SK-N-SH (cell line): ENCODE measurements around the gene NLRP1. TPM values are rescaled to one million over a fixed set of nuclear protein-coding genes. Genes with fewer than 3 reads are reported as not detected.

Source experiments
- CTCF ChIA-PET: fragments of 300-600, 350-600 bp; formaldehyde crosslinking; extraction: SDS; loops from one replicate; lab custom pipeline; 2021; lab: Yijun Ruan, JAX
- POLR2A ChIA-PET: fragments of 350-600 bp; sonication (Branson Sonifier 250); formaldehyde crosslinking; extraction: SDS; loops from one replicate; lab custom pipeline; 2020; ENCODE audit warnings: antibody characterized with exemption, inconsistent platforms; lab: Yijun Ruan, JAX
- DNase-seq: peaks from one replicate; pipeline ENCODE4 v3.0.0; 2012
- H2AFZ ChIP-seq: fragments of 200-600 bp; sonication (generic); 2 replicates; pipeline ENCODE4 v1.8.1; 2016; ENCODE audit warnings: antibody characterized with exemption, mild to moderate bottlenecking, low read depth
- H3F3A ChIP-seq: fragments of 200-600 bp; sonication (generic); replicated peaks from 2 replicates; pipeline ENCODE3; 2016; ENCODE audit warnings: antibody characterized with exemption, mild to moderate bottlenecking; ENCODE audit not compliant: insufficient read depth
- H3K27ac ChIP-seq, 2 experiments: fragments of 200-500 bp in 1 of 2; fragments of 200-600 bp in 1 of 2; sonication (Bioruptor generic) in 1 of 2; sonication (generic), shearing (Covaris generic) in 1 of 2; 2 replicates each; pipeline versions ENCODE4 v1.5.1 to v1.6.1; 2014 to 2016; ENCODE audit warnings: low read depth in 2 of 2, inconsistent platforms in 1 of 2, low read length in 1 of 2, mild to moderate bottlenecking in 1 of 2, mixed read lengths in 1 of 2
- H3K27me3 ChIP-seq: fragments of 200-600 bp; sonication (generic), shearing (Covaris generic); 2 replicates; pipeline ENCODE4 v1.6.1; 2016; ENCODE audit warnings: mixed run types; ENCODE audit not compliant: insufficient read depth
- H3K36me3 ChIP-seq, 2 experiments: fragments of 200-500 bp in 1 of 2; fragments of 200-600 bp in 1 of 2; sonication (Bioruptor generic) in 1 of 2; sonication (generic) in 1 of 2; replicated peaks in 1 of 2; 2 replicates each; pipeline versions ENCODE3 to v1.5.1; 2014 to 2016; ENCODE audit warnings: low read length in 1 of 2, mild to moderate bottlenecking in 1 of 2; ENCODE audit not compliant: insufficient read depth in 2 of 2, control insufficient read depth in 1 of 2
- H3K4me1 ChIP-seq, 2 experiments: fragments of 200-500 bp in 1 of 2; fragments of 200-600 bp in 1 of 2; sonication (Bioruptor generic) in 1 of 2; sonication (generic), shearing (Covaris generic) in 1 of 2; 2 replicates each; pipeline versions ENCODE4 v1.5.1 to v1.6.1; 2014 to 2016; ENCODE audit warnings: low read depth in 1 of 2, low read length in 1 of 2, mixed run types in 1 of 2; ENCODE audit not compliant: insufficient read depth in 2 of 2, control insufficient read depth in 1 of 2
- H3K4me2 ChIP-seq: fragments of 200-600 bp; sonication (generic), shearing (Covaris generic); 2 replicates; pipeline ENCODE4 v1.6.1; 2017; ENCODE audit warnings: mixed run types
- H3K4me3 ChIP-seq, 2 experiments: fragments of 200-500 bp in 1 of 2; fragments of 200-600 bp in 1 of 2; sonication (Bioruptor generic) in 1 of 2; sonication (generic), shearing (Covaris generic) in 1 of 2; 2 replicates each; pipeline versions ENCODE4 v1.5.1 to v1.8.1; 2014 to 2016; ENCODE audit warnings: low read depth in 2 of 2, inconsistent platforms in 1 of 2, low read length in 1 of 2, mild to moderate bottlenecking in 1 of 2, mixed read lengths in 1 of 2, moderate library complexity in 1 of 2
- H3K79me2 ChIP-seq: fragments of 200-600 bp; sonication (generic); 2 replicates; pipeline ENCODE4 v1.8.1; 2017; ENCODE audit warnings: mild to moderate bottlenecking; ENCODE audit not compliant: insufficient read depth
- H3K9ac ChIP-seq: fragments of 200-600 bp; sonication (generic); 2 replicates; pipeline ENCODE4 v1.6.1; 2017; ENCODE audit warnings: mixed run types
- H3K9me2 ChIP-seq: fragments of 200-600 bp; sonication (generic); 2 replicates; pipeline ENCODE4 v1.6.1; 2017; ENCODE audit warnings: mixed run types
- H3K9me3 ChIP-seq: fragments of 200-600 bp; sonication (generic); 2 replicates; pipeline ENCODE4 v1.6.1; 2017; ENCODE audit warnings: mixed run types, mild to moderate bottlenecking, moderate library complexity
- H4K20me1 ChIP-seq: fragments of 200-600 bp; sonication (generic); 2 replicates; pipeline ENCODE4 v1.6.1; 2017; ENCODE audit warnings: mild to moderate bottlenecking, mixed run types; ENCODE audit not compliant: insufficient read depth
- CHD2 ChIP-seq: fragments of 150-350 bp; IDR thresholded peaks from 2 replicates; pipeline ENCODE4 v1.6.1; 2018; ENCODE audit warnings: low read length; ENCODE audit not compliant: partially characterized antibody
- ELF1 ChIP-seq: IDR thresholded peaks from 2 replicates; pipeline ENCODE4 v1.4.0; 2012
- EP300 ChIP-seq, 2 experiments: IDR thresholded peaks; 2 replicates each; pipeline versions ENCODE4 v1.4.0 to v1.6.1; 2012; ENCODE audit warnings: borderline replicate concordance in 1 of 2, low read depth in 1 of 2, low read length in 1 of 2
- FOSL2 ChIP-seq: IDR thresholded peaks from 2 replicates; pipeline ENCODE4 v1.4.0; 2012; ENCODE audit warnings: low read depth, mild to moderate bottlenecking, moderate library complexity, borderline replicate concordance
- FOXJ3 ChIP-seq: sonication (generic); formaldehyde crosslinking; IDR thresholded peaks from 2 replicates; pipeline ENCODE4 v1.5.1; 2020; ENCODE audit warnings: mild to moderate bottlenecking, missing genetic modification reagents
- FOXM1 ChIP-seq: IDR thresholded peaks from 2 replicates; pipeline ENCODE4 v1.4.0; 2012; ENCODE audit warnings: low read depth, mild to moderate bottlenecking
- GABPA ChIP-seq: IDR thresholded peaks from 2 replicates; pipeline ENCODE4 v1.4.0; 2012; ENCODE audit warnings: low read depth, mild to moderate bottlenecking
- JUND ChIP-seq: IDR thresholded peaks from 2 replicates; pipeline ENCODE4 v1.4.0; 2012
- RAD21 ChIP-seq: IDR thresholded peaks from 2 replicates; pipeline ENCODE4 v1.6.1; 2012; ENCODE audit warnings: mild to moderate bottlenecking, low read length
- RXRA ChIP-seq: IDR thresholded peaks from 2 replicates; pipeline ENCODE4 v1.4.0; 2012; ENCODE audit warnings: low read depth, mild to moderate bottlenecking, borderline replicate concordance
- SMC3 ChIP-seq: IDR thresholded peaks from 2 replicates; pipeline ENCODE4 v1.6.1; 2012; ENCODE audit warnings: low read depth, low read length, improper control_type of control experiment
- TEAD4 ChIP-seq: IDR thresholded peaks from 2 replicates; pipeline ENCODE4 v1.4.0; 2012; ENCODE audit warnings: mild to moderate bottlenecking, borderline replicate concordance; ENCODE audit not compliant: insufficient read depth
- WGBS: methylation state at CpG from one replicate; pipeline ENCODE4 v1.1.6; 2017; ENCODE audit warnings: low lambda C conversion rate; 5-methylcytosine and 5-hydroxymethylcytosine counted together
- polyA plus RNA-seq, 3 experiments: library from polyadenylated mRNA; depleted of rRNA; stranded (reverse); fragments of >200 nt; gene quantifications; 2 replicates each; pipeline ENCODE4 v1.2.3, GENCODE V29; 2012
- TF ChIP-seq, protein P1 (sequence below): IDR thresholded peaks from 2 replicates; pipeline ENCODE4; 2012
- TF ChIP-seq, protein P2 (sequence below): IDR thresholded peaks from 2 replicates; pipeline ENCODE4 v1.4.0; 2012; ENCODE audit warnings: low read depth

The NLRP1 gene
- polyA plus RNA-seq, 1 of the 3 experiments (the other 2 are of a cell fraction): 51.4 TPM

DNA sequence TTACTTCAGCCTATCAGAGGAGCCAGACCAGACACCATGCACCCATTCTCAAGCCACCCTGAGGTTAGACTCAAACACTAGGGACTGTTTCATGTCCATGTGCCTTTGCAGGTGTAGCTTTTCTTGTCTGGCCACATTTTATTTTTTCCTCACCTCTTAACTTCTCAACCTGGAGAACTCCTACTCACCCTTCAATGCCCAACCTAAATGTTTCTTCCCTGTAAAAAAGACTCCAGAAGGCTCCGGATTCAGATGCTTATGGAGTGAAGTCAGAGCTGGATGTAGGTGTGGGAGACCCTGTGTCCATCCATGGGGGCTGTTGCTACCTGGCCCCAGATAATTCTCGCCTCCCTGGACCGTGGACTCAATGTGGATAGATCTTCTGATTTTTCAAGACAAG lies 44.0 kb upstream of the NLRP1 start:
- no peaks in the 10 kb centered on the region for H3K27me3 ChIP-seq
- H2AFZ ChIP-seq: no peak overlapping the region
- TF ChIP-seq CHD2: no peak
- TF ChIP-seq, protein P1, sequence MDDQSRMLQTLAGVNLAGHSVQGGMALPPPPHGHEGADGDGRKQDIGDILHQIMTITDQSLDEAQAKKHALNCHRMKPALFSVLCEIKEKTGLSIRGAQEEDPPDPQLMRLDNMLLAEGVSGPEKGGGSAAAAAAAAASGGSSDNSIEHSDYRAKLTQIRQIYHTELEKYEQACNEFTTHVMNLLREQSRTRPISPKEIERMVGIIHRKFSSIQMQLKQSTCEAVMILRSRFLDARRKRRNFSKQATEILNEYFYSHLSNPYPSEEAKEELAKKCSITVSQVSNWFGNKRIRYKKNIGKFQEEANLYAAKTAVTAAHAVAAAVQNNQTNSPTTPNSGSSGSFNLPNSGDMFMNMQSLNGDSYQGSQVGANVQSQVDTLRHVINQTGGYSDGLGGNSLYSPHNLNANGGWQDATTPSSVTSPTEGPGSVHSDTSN: no peak
- TF ChIP-seq EP300 (IDR thresholded peaks at IDR 0.05; ENCODE audit: borderline replicate concordance in 1 of 2, low read depth in 1 of 2, low read length in 1 of 2): no peak
- TF ChIP-seq, protein P2, sequence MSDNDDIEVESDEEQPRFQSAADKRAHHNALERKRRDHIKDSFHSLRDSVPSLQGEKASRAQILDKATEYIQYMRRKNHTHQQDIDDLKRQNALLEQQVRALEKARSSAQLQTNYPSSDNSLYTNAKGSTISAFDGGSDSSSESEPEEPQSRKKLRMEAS: no peak
- no peak for TF ChIP-seq SMC3
- no peak for TF ChIP-seq RXRA
- TF ChIP-seq, all 33 proteins: peak for 0
- H4K20me1 ChIP-seq: no peaks in the 10 kb centered on the region
- H3K9ac ChIP-seq: no peak overlapping the region
- peaks cover 0 to 24% of the 10 kb centered on the region in 2 experiments; a peak in 1 of 4 replicates for H3K4me1 ChIP-seq
- POLR2A ChIA-PET: no interaction called here
- peaks cover 13% of the 10 kb centered on the region for H3F3A ChIP-seq
- H3K27ac ChIP-seq: peak overlapping the region in 1 of 2 experiments; percentile 69; a peak in 2 of 4 replicates
- no peak overlapping the region for H3K4me3 ChIP-seq
- CTCF ChIA-PET: no interaction called here
- no peaks in the 10 kb centered on the region for H3K9me2 ChIP-seq
- DNase-seq: no peak
- no peaks in the 10 kb centered on the region for H3K36me3 ChIP-seq
- no peaks in the 10 kb centered on the region for H3K79me2 ChIP-seq
- H3K9me3 ChIP-seq: no peaks in the 10 kb centered on the region
- no peak overlapping the region; the same call in 1 of the 2 replicates for H3K4me2 ChIP-seq
- WGBS: 28% methylated on average over 3 of the region's 3 CpGs

DNA sequence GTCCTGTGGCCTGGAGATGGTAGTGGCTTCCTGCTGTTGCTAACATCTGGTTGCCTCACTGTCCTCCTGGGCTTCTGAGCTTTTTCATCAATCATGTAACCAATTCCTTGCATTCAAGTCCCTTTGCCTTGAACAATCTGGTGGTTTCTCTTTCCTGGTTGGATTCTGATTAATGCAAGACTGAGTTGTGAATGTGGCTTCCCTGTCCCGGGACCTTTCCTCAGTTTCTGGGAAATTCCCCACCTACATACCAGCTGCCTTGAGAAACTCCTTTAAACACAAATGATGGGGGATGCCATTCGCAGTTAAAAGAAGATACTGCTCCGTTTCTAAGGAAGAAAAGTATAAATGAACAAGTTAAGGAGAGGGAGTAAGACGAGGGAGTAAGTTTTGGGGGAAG lies 39.9 kb upstream of the NLRP1 start:
- peaks cover 4% of the 10 kb centered on the region for H3F3A ChIP-seq
- ChIA-PET CTCF (no interaction called here), POLR2A (no interaction called here)
- no peaks in the 10 kb centered on the region for H3K36me3 ChIP-seq
- no peak overlapping the region for H2AFZ ChIP-seq
- H3K9ac ChIP-seq: no peak overlapping the region
- H3K9me2 ChIP-seq: no peaks in the 10 kb centered on the region
- H3K4me2 ChIP-seq: no peak overlapping the region
- no peaks in the 10 kb centered on the region for H3K9me3 ChIP-seq
- WGBS: 3% methylated on average over 4 of the region's 4 CpGs
- no peak overlapping the region for H3K27ac ChIP-seq
- DNase-seq: no peak
- peaks cover 0 to 8% of the 10 kb centered on the region in 2 experiments; a peak in 1 of 4 replicates for H3K4me1 ChIP-seq
- H3K4me3 ChIP-seq: no peak overlapping the region
- TF ChIP-seq FOSL2 (no peak), FOXJ3 (CRISPR knock-in tag) (no peak), RAD21 (no peak), ELF1 (no peak), SMC3 (no peak), JUND (no peak), TEAD4 (no peak), FOXM1 (no peak), EP300 (IDR thresholded peaks at IDR 0.05; ENCODE audit: borderline replicate concordance in 1 of 2, low read depth in 1 of 2, low read length in 1 of 2) (no peak), GABPA (no peak)
- peaks cover 10% of the 10 kb centered on the region for H3K27me3 ChIP-seq
- no peaks in the 10 kb centered on the region for H3K79me2 ChIP-seq
- no peaks in the 10 kb centered on the region for H4K20me1 ChIP-seq
